A549 (cell line): ENCODE data around the gene DOK6.

Source experiments
- FOSL2 ChIP-seq, 2 experiments: fragments of 450-650 bp in 1 of 2; fragments of >200 bp in 1 of 2; sonication (Bioruptor Twin) in 1 of 2; formaldehyde crosslinking; IDR thresholded peaks; 2 replicates each; pipeline versions ENCODE4 v1.5.0 to v1.6.1; 2016 to 2020; ENCODE audit warnings: mild to moderate bottlenecking in 1 of 2, moderate library complexity in 1 of 2
- JUN ChIP-seq, 2 experiments: fragments of >200 bp; sonication (Bioruptor Twin); formaldehyde crosslinking; IDR thresholded peaks; 2 replicates in 1 of 2; 3 replicates in 1 of 2; pipeline ENCODE4 v1.6.1; 2016 to 2017
- POLR2A ChIP-seq: IDR thresholded peaks from 2 replicates; pipeline ENCODE4 v1.6.1; 2012; ENCODE audit warnings: mild to moderate bottlenecking, low read length
- ZFP36 ChIP-seq: fragments of 450-650 bp; IDR thresholded peaks from 2 replicates; pipeline ENCODE4 v1.6.1; 2014; ENCODE audit warnings: borderline replicate concordance; ENCODE audit not compliant: partially characterized antibody
- TF ChIP-seq, protein P1 (sequence below): fragments of >200 bp; sonication (Bioruptor Twin); formaldehyde crosslinking; IDR thresholded peaks from 3 replicates; pipeline ENCODE4 v1.5.1; 2016
- TF ChIP-seq, protein P2 (sequence below): fragments of 250-450 bp; sonication (Bioruptor Pico); IDR thresholded peaks from 2 replicates; pipeline ENCODE4 v1.5.0; 2021; ENCODE audit warnings: mild to moderate bottlenecking, moderate library complexity, borderline replicate concordance

DNA sequence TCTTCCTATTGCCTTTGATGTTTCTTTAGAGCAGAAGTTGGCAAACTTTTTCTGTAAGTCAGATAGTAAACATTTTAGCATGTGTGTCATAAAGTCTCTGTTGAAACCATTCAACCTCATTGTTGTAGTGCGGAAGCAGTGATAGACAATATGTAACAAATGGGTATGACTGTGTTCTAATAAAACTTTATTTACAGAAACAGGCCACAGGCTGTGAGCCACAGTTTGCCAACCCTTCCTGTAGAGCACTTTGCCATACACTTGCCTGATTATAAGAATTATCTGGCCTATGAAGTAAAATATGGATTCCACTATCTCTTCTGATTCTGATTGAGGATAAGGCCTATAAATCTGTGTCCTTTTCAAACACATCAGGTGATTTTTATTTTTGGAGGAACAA lies 237.4 kb downstream of the DOK6 start:
- TF ChIP-seq, protein P1, sequence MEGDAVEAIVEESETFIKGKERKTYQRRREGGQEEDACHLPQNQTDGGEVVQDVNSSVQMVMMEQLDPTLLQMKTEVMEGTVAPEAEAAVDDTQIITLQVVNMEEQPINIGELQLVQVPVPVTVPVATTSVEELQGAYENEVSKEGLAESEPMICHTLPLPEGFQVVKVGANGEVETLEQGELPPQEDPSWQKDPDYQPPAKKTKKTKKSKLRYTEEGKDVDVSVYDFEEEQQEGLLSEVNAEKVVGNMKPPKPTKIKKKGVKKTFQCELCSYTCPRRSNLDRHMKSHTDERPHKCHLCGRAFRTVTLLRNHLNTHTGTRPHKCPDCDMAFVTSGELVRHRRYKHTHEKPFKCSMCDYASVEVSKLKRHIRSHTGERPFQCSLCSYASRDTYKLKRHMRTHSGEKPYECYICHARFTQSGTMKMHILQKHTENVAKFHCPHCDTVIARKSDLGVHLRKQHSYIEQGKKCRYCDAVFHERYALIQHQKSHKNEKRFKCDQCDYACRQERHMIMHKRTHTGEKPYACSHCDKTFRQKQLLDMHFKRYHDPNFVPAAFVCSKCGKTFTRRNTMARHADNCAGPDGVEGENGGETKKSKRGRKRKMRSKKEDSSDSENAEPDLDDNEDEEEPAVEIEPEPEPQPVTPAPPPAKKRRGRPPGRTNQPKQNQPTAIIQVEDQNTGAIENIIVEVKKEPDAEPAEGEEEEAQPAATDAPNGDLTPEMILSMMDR = no peak
- TF ChIP-seq, protein P2, sequence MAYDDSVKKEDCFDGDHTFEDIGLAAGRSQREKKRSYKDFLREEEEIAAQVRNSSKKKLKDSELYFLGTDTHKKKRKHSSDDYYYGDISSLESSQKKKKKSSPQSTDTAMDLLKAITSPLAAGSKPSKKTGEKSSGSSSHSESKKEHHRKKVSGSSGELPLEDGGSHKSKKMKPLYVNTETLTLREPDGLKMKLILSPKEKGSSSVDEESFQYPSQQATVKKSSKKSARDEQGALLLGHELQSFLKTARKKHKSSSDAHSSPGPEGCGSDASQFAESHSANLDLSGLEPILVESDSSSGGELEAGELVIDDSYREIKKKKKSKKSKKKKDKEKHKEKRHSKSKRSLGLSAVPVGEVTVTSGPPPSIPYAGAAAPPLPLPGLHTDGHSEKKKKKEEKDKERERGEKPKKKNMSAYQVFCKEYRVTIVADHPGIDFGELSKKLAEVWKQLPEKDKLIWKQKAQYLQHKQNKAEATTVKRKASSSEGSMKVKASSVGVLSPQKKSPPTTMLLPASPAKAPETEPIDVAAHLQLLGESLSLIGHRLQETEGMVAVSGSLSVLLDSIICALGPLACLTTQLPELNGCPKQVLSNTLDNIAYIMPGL = no peak
- TF ChIP-seq POLR2A = no peak
- no peak for TF ChIP-seq ZFP36
- TF ChIP-seq FOSL2 (IDR thresholded peaks at IDR 0.05) = no peak
- TF ChIP-seq FOSL2 (CRISPR knock-in tag; IDR thresholded peaks at IDR 0.05) = no peak
- TF ChIP-seq JUN (IDR thresholded peaks at IDR 0.05) = no peak
